GM19468 (cell line): Measurements from ENCODE around the gene CKLF.
A peak's percentile ranks its signal among the peaks of the same experiment; 100 is the strongest.

ENCODE experiments used
- ATAC-seq: cut with Tn5 transposase; IDR thresholded peaks from one replicate; pipeline ENCODE4 v1.9.1; 2021; ENCODE audit warnings: mild to moderate bottlenecking, moderate library complexity, moderate number of reproducible peaks; ENCODE audit not compliant: unreplicated experiment; ENCODE audit errors: extremely low read depth

Gene CKLF

DNA sequence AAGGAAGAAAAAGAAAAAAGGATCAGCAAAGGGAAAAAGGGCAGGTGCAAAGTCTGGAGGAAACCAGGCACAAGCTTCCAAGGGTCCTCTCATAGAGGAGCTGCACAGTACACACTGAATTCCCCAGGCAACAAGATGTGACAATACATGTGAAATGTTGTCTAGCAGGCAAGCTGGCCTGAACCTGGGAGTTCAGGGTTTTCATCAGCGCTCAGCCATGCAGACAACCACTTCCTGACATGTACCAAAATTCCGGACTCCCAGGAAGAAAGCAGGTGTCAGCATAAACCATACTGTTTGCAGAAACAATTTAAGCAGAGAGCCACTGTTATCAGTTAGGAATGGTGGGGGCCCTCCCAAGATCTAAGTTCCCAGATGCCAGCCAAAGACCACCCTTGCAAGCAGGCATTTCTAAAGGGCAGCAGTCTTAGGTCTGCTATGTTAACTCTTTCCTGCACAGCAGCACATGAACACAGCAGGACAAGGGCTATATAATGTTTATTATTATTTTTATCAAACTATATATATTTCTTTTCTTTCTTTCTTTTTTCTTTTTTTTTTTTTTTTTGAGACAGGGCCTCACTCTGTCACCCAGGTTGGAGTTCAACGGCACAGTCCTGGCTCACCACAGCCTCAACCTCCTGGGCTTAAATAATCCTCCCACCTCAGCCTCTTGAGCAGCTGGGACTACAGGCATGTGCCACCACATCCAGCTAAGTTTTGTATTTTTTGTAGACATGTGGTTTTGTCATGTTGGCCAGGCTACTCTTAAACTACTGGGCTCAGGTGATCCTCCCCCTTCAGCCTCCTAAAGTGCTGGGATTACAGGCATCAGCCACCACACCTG lies 12.5 kb upstream of the CKLF start:
- ATAC-seq = peak; percentile 50

DNA sequence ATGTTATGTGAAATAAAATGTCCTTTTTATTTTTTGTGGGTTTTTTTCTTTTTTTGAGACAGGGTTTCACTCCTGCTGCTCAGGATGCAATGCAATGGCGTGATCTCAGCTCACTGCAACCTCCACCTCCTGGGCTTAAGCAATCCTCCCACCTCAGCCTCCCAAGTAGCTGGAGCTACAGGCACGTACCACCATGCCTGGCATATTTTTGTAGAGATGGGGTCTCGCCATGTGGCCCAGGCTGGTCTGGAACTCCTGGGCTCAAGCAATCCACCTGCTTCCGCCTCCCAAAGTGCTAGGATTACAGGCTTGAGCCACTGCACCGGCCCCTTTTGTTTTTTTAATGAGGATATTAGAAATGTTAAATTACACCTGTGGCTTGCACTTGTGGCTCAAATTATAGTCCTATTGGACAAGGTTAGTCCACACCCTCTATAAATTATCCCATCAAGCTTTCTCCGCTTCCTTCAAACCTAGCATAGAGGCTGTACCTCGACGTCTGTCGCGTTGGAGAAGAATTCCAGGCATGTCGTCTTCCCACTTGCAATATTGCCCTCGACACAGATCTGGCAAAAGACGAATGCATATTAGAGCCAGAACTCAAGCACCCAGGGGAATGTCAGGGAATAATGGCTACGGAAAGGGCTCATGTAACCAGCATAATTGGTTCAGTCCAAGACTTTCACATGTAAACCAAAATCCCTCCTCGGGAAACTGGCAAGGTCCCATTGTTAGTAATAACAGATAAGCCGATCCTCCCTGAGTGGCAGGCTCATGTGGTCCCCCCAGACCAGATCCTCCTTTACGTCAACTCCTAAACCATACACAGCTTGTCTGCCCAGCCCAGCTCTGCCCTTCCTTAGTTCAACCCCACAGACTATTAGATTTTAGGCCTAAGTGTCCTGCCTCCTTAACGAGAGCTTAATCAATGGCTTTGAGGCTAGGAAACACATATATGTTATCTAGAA lies 10.7 kb upstream of the CKLF start:
- no peak for ATAC-seq

- ATAC-seq = no peak
These were observed 10.0 kb upstream of the CKLF start for GRCh38 chr16:66542396-66542795.

DNA sequence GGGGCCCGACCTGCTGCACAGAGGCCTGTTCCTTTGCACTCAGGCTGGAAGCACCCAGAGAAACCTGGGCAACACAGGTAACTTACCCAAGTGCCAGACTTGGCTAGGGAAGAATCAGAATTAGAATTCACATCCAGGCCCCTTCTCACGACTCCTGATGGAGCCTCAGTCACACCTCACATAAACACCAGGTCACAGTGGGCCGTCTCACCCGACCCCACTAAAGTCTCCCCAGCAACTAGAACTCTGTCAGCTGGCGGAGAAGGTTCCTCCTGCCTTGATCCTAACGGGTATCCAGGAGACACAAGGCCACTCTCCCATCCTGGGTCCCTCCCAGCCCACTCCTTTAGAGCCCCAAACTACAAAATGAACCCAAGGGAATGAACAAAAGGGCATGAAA lies 8.8 kb upstream of the CKLF start:
- ATAC-seq = no peak

DNA sequence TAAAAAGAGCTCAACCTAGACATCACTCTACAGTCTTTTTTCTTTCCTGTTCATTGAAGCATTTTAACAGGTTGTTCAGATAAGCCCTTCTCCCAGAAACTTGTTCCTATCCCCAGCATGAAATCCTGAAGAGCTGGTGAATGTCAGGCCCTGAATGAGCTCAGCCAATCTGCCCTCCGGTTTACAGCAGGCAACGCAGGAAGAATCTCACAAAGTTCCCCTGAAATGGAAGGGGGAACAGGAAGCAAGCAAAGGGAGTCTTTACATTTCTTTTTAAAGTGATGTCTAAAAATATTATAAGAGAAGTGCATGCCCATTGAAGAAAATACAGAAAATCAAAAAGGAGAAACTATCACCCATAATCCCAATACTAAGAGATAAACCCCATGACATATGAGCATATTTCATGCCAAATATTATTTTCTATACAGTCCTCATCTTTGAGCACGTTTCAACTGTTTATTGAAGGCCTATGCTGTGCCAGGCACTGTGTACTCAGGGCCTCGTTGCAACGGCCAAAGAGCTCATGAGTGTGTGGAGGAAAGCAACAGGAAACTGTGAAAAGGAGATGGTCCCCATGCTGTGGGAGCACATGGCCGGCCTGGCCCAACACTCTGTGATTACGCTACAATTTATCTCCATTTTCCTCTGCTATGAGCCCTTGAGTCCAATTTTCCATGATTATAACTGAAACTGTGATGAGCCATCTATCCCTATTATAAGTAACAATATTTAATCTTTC lies 8.2 kb upstream of the CKLF start:
- no peak for ATAC-seq

GRCh38 chr16:66547101-66547989 lies 5.0 kb upstream of the CKLF start:
- no peak for ATAC-seq

GRCh38 chr16:66548068-66548467 lies 4.3 kb upstream of the CKLF start:
- no peak for ATAC-seq

GRCh38 chr16:66548868-66549267 lies 3.5 kb upstream of the CKLF start:
- no peak for ATAC-seq

GRCh38 chr16:66549284-66550131 lies 2.9 kb upstream of the CKLF start, which contains the start of gene TK2:
TK2 (minus strand) TSS chr16:66550122; CDS start chr16:66550061, 61 bp downstream.
- ATAC-seq = no peak

GRCh38 chr16:66551348-66551759 lies 1.0 kb upstream of the CKLF start:
- ATAC-seq = no peak

- no peak for ATAC-seq
These were observed 539 bp upstream of the CKLF start for GRCh38 chr16:66551788-66552285.

DNA sequence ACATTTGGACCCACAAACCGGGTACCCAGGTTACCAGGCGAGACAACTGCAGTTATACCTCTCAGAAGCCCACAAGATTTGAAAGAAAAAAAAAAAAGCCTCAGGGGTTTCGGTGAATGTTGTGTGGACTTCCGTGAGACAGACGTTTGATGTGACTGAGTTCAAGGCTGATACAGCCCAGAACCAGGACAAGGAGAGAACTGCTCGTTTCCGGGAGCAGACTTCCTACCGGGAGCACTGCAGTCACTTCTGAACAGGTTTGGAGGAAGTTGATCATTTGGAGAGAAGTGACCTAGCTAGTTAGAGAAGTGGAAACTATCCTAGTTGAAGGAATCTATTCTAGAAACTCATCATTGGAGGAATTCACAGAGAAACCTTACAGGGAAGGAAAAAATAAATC lies 847 bp downstream of the CKLF start:
- ATAC-seq = no peak

GRCh38 chr16:66554021-66554420 lies 1.6 kb downstream of the CKLF start:
- ATAC-seq = no peak

DNA sequence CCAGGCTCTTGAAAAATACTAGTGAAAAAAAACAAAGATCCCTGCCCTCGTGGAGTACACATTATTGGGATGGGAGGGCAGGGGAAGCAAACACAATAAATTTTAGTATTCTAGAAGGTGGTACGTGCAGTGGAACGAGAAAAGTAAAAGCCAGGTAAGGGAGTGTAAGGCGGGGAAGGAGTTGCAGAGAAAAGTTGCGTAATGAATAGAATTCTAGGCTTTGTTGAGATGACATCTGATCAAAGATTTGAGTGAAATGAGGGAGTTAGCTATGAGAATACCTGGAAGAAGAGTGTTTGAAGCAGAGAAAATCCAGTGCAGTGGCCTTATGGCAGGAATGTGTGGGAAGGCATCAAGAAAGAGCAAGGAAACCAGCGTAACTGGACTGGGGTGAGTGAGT lies 2.1 kb downstream of the CKLF start:
- no peak for ATAC-seq

DNA sequence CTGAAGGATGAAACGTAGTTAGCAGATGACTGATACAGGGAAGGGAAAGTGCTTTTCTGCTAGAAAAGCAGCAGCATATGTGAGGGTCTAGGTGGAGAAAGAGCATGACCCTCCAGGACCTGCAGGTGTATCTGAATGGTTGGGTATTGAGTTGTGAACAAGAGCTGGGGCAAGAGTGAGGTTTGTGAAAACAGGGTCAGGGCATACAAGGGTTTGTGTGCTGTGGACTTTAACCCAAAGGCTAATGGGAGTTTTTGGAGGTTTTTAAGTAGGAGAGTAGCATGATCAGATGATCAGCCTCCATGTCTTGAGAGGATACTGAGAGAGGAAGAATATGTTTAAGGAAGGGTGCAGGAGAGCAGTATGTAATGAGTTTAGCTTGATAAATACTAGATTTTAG lies 7.7 kb downstream of the CKLF start:
- no peak for ATAC-seq

- ATAC-seq = no peak
These were observed 9.2 kb downstream of the CKLF start for GRCh38 chr16:66561381-66562080.

DNA sequence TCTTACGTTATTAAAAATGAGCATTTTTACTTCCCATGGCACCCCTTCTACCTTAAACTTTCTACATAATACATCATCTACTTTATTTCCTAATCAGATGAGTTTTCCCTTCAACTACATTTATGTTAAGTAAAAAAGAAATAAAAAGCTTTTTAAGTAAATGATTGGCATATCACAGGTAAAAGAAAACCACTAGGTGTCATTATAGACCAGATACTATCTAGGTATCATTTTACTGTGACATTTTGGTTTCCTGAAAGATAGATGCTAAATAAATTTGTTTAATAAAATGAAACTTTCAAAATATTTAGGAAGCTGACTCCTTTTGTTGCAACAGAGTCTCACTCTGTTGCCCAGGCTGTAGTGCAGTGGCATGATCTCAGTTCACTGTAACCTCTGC lies 10.0 kb downstream of the CKLF start:
- ATAC-seq = no peak

DNA sequence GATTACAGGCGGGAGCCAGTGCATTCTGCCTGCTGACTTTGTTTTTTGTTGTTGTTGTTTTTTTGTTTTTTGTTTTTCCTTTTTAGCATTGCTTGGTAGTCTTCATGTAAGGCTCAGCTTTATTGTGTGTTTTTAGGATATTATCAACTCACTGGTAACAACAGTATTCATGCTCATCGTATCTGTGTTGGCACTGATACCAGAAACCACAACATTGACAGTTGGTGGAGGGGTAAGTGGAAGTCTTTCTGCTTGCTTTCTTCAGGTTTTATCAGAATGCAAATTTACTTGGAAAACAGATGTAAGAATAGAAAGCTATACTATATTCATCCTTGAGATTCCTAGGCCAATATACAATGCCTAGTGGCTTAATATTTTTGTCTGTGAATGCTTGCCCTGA lies 10.6 kb downstream of the CKLF start:
- ATAC-seq = no peak
